NT2/D1 (cell line): ENCODE data around the gene BMPR1B.

ENCODE experiments used
- SUZ12 ChIP-seq: IDR thresholded peaks from 2 replicates; pipeline ENCODE4 v1.6.1; 2011; ENCODE audit not compliant: insufficient read length, insufficient read depth; ENCODE audit errors: extremely low read depth
- YY1 ChIP-seq: IDR thresholded peaks from 2 replicates; pipeline ENCODE4 v1.6.1; 2011; ENCODE audit not compliant: insufficient read length, insufficient read depth
- ZNF274 ChIP-seq: IDR thresholded peaks from 2 replicates; pipeline ENCODE4 v1.6.1; 2011; ENCODE audit warnings: mild to moderate bottlenecking, low read depth, low read length

DNA sequence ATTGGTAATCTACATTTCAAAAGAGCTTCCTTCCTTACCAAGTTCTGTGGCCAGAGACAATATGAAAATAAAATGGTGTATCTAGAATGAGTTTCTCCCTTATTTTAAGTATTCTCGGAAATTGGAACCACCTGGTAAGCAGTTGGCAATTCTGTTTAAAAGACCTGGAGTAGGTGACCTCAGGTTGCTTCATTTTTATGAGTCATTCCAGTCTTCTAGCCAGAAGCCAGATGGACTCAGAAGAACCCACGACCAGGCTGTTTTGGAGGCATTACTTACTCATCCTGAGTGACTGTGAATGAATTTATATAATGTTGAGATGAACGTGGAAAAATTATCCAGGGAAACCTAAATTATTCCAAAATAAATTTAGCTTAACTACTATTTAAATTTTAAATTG, 9.1 kb downstream of the BMPR1B start:
- TF ChIP-seq ZNF274 (no peak), YY1 (no peak), SUZ12 (no peak)
